KMS-11 (cell line): ENCODE measurements around the gene SLC17A4.

Experiments
- H2AFZ ChIP-seq: fragments of 200-600 bp; sonication (generic); 2 replicates; pipeline ENCODE4 v1.6.1; 2016; ENCODE audit warnings: antibody characterized with exemption, mixed run types, low read depth
- H3K27ac ChIP-seq: fragments of 200-600 bp; sonication (generic); 2 replicates; pipeline ENCODE4 v1.6.1; 2016; ENCODE audit warnings: mild to moderate bottlenecking, mixed run types
- H3K27me3 ChIP-seq: fragments of 200-600 bp; sonication (generic); 2 replicates; pipeline ENCODE4 v1.6.1; 2017; ENCODE audit warnings: mild to moderate bottlenecking, low read depth, mixed run types, moderate library complexity; ENCODE audit not compliant: insufficient read depth
- H3K36me3 ChIP-seq: fragments of 200-600 bp; sonication (generic); 2 replicates; pipeline ENCODE4 v1.6.1; 2017; ENCODE audit warnings: mild to moderate bottlenecking, mixed run types; ENCODE audit not compliant: insufficient read depth
- H3K4me1 ChIP-seq: fragments of 200-600 bp; sonication (generic); 2 replicates; pipeline ENCODE4 v1.6.1; 2016; ENCODE audit warnings: mild to moderate bottlenecking, low read depth, mixed run types; ENCODE audit not compliant: poor library complexity, severe bottlenecking
- H3K4me2 ChIP-seq: fragments of 200-600 bp; sonication (generic); 2 replicates; pipeline ENCODE4 v1.7.0; 2016; ENCODE audit warnings: mild to moderate bottlenecking, mixed run types
- H3K4me3 ChIP-seq: fragments of 200-600 bp; sonication (generic); IDR thresholded peaks from 2 replicates; pipeline ENCODE4 v1.6.1; 2017; ENCODE audit warnings: low read depth, low read length, mixed read lengths; ENCODE audit not compliant: insufficient read depth
- H3K79me2 ChIP-seq: fragments of 200-600 bp; sonication (generic); 2 replicates; pipeline ENCODE4 v1.6.1; 2016; ENCODE audit warnings: low read depth, mixed run types; ENCODE audit not compliant: insufficient read depth
- H3K9ac ChIP-seq: fragments of 200-600 bp; sonication (generic); 2 replicates; pipeline ENCODE4 v1.6.1; 2016; ENCODE audit warnings: mild to moderate bottlenecking, mixed run types
- H4K20me1 ChIP-seq: fragments of 200-600 bp; sonication (generic); 2 replicates; pipeline ENCODE4 v1.6.1; 2016; ENCODE audit warnings: mild to moderate bottlenecking, mixed run types; ENCODE audit not compliant: insufficient read depth
- CTCF ChIP-seq: fragments of 200-600 bp; sonication (generic); conservative IDR thresholded peaks from 2 replicates; pipeline ENCODE4 v1.6.1; 2017; ENCODE audit warnings: low read depth, mild to moderate bottlenecking, antibody characterized with exemption, low read length, moderate library complexity, mixed read lengths

The SLC17A4 gene

GRCh38 chr6:25774120-25774715 lies 19.7 kb downstream of the SLC17A4 start:
- no peaks in the 10 kb centered on the region for H3K79me2 ChIP-seq
- H3K4me2 ChIP-seq = no peak overlapping the region
- no peak overlapping the region for H2AFZ ChIP-seq
- H3K36me3 ChIP-seq = no peaks in the 10 kb centered on the region
- no peak overlapping the region for H3K4me3 ChIP-seq
- H3K9ac ChIP-seq = no peak overlapping the region
- no peaks in the 10 kb centered on the region for H3K27me3 ChIP-seq
- no peak overlapping the region for H3K27ac ChIP-seq
- H3K4me1 ChIP-seq = no peaks in the 10 kb centered on the region
- TF ChIP-seq CTCF = no peak
- no peaks in the 10 kb centered on the region for H4K20me1 ChIP-seq

GRCh38 chr6:25777031-25777430 lies 22.5 kb downstream of the SLC17A4 start:
- Histone ChIP-seq H3K27me3 (no peaks in the 10 kb centered on the region), H3K4me1 (no peaks in the 10 kb centered on the region), H3K9ac (no peak overlapping the region), H3K36me3 (no peaks in the 10 kb centered on the region), H2AFZ (no peak overlapping the region), H3K4me2 (no peak overlapping the region), H3K79me2 (no peaks in the 10 kb centered on the region), H3K4me3 (no peak overlapping the region), H4K20me1 (no peaks in the 10 kb centered on the region), H3K27ac (no peak overlapping the region)
- no peak for TF ChIP-seq CTCF

GRCh38 chr6:25777856-25778649 lies 23.5 kb downstream of the SLC17A4 start:
- Histone ChIP-seq H3K4me1 (no peaks in the 10 kb centered on the region), H3K79me2 (no peaks in the 10 kb centered on the region), H3K27me3 (no peaks in the 10 kb centered on the region), H3K9ac (no peak overlapping the region), H3K4me3 (no peak overlapping the region), H3K36me3 (no peaks in the 10 kb centered on the region), H3K4me2 (no peak overlapping the region), H2AFZ (no peak overlapping the region), H4K20me1 (no peaks in the 10 kb centered on the region), H3K27ac (no peak overlapping the region)
- TF ChIP-seq CTCF = no peak

GRCh38 chr6:25781134-25781533 lies 26.6 kb downstream of the SLC17A4 start:
- no peak overlapping the region for H3K4me2 ChIP-seq
- H3K36me3 ChIP-seq = no peaks in the 10 kb centered on the region
- no peak for TF ChIP-seq CTCF
- H3K4me3 ChIP-seq = no peak overlapping the region
- no peak overlapping the region for H2AFZ ChIP-seq
- no peaks in the 10 kb centered on the region for H3K79me2 ChIP-seq
- no peak overlapping the region for H3K27ac ChIP-seq
- H3K27me3 ChIP-seq = no peaks in the 10 kb centered on the region
- H4K20me1 ChIP-seq = no peaks in the 10 kb centered on the region
- no peaks in the 10 kb centered on the region for H3K4me1 ChIP-seq
- H3K9ac ChIP-seq = no peak overlapping the region
